Loucy (cell line): Measurements from ENCODE around the gene ADAR.

Experiments used
- H2AFZ ChIP-seq: fragments of 200-600 bp; sonication (generic); 2 replicates; pipeline ENCODE4 v1.6.0; 2016; ENCODE audit warnings: antibody characterized with exemption, mild to moderate bottlenecking, low read length, moderate library complexity
- H3F3A ChIP-seq: fragments of 200-600 bp; 2 replicates; pipeline ENCODE4 v1.6.0; 2016; ENCODE audit warnings: antibody characterized with exemption, low read depth, mild to moderate bottlenecking
- H3K27me3 ChIP-seq: fragments of 200-600 bp; sonication (generic); 2 replicates; pipeline ENCODE4 v1.6.1; 2014; ENCODE audit warnings: low read length, mild to moderate bottlenecking; ENCODE audit not compliant: insufficient read depth, poor library complexity, severe bottlenecking
- H3K36me3 ChIP-seq: fragments of 200-600 bp; sonication (generic); 2 replicates; pipeline ENCODE4 v1.6.1; 2016; ENCODE audit warnings: low read length; ENCODE audit not compliant: insufficient read depth
- H3K4me1 ChIP-seq: fragments of 200-600 bp; sonication (generic); 2 replicates; pipeline ENCODE4 v1.5.1; 2014; ENCODE audit warnings: low read length, mild to moderate bottlenecking; ENCODE audit not compliant: insufficient read depth, poor library complexity, severe bottlenecking
- H3K4me2 ChIP-seq: fragments of 200-600 bp; sonication (generic); 2 replicates; pipeline ENCODE4 v1.6.0; 2014; ENCODE audit warnings: antibody characterized with exemption, low read length, low read depth, mild to moderate bottlenecking; ENCODE audit not compliant: poor library complexity, severe bottlenecking
- H3K4me3 ChIP-seq: fragments of 200-600 bp; sonication (generic); 2 replicates; pipeline ENCODE4 v1.5.1; 2014; ENCODE audit warnings: low read length, mild to moderate bottlenecking, mixed read lengths; ENCODE audit not compliant: poor library complexity, severe bottlenecking
- H3K79me2 ChIP-seq: fragments of 200-600 bp; sonication (generic); 2 replicates; pipeline ENCODE4 v1.6.1; 2014; ENCODE audit warnings: low read length; ENCODE audit not compliant: insufficient read depth
- H3K9ac ChIP-seq: fragments of 200-600 bp; sonication (generic); 2 replicates; pipeline ENCODE4 v1.6.0; 2014; ENCODE audit warnings: mild to moderate bottlenecking, low read depth, low read length, moderate library complexity; ENCODE audit not compliant: poor library complexity, severe bottlenecking
- H3K9me2 ChIP-seq: fragments of 200-600 bp; sonication (generic); replicated peaks from 2 replicates; pipeline ENCODE4 v1.6.1; 2016; ENCODE audit warnings: low read depth, low read length, mixed read lengths
- H3K9me3 ChIP-seq: fragments of 200-600 bp; sonication (generic); 2 replicates; pipeline ENCODE4 v1.6.1; 2014; ENCODE audit warnings: mild to moderate bottlenecking, antibody characterized with exemption, low read length, low read depth; ENCODE audit not compliant: insufficient read depth
- H4K20me1 ChIP-seq: fragments of 200-600 bp; sonication (generic); 2 replicates; pipeline ENCODE4 v1.6.0; 2014; ENCODE audit warnings: antibody characterized with exemption, low read length, mild to moderate bottlenecking; ENCODE audit not compliant: insufficient read depth, poor library complexity, severe bottlenecking
- EZH2phosphoT487 ChIP-seq: fragments of 200-600 bp; IDR thresholded peaks from 2 replicates; pipeline ENCODE4 v1.6.1; 2018; ENCODE audit warnings: antibody characterized with exemption, mild to moderate bottlenecking, moderate library complexity, borderline replicate concordance
- TF ChIP-seq, protein P1 (sequence below): fragments of 200-600 bp; sonication (generic); conservative IDR thresholded peaks from 2 replicates; pipeline ENCODE4 v1.5.1; 2014; ENCODE audit warnings: mild to moderate bottlenecking, antibody characterized with exemption, low read length

Gene ADAR

DNA sequence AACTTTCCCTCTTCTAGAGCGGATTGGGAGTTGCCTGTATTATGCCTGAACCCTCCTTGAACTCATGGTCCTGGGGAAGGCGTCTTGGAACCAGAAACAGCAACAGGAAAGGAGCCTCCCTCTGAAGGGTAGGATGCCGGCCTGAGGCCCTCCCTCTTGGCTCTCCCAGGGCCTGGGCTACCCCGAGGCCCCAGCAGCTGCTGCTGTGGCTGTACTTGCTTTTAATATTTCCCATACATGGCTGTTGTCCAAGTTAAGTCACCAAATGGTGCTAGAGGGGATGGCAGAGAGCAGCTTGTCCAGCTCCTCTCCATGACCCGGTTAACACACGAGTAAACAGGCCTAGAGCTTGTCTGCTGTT, 29.9 kb downstream of the ADAR start:
- no peaks in the 10 kb centered on the region for H3K9me2 ChIP-seq
- H3K9ac ChIP-seq, result no peak overlapping the region
- no peak overlapping the region for H3K4me3 ChIP-seq
- H4K20me1 ChIP-seq, result no peaks in the 10 kb centered on the region
- no peak overlapping the region for H2AFZ ChIP-seq
- peaks cover 49% of the 10 kb centered on the region; the same call in 1 of the 2 replicates for H3K36me3 ChIP-seq
- no peaks in the 10 kb centered on the region for H3K79me2 ChIP-seq
- peaks cover 15% of the 10 kb centered on the region for H3K4me1 ChIP-seq
- no peaks in the 10 kb centered on the region for H3K27me3 ChIP-seq
- no peaks in the 10 kb centered on the region for H3K9me3 ChIP-seq
- H3K4me2 ChIP-seq, result no peak overlapping the region
- no peak for TF ChIP-seq EZH2phosphoT487
- TF ChIP-seq, protein P1, sequence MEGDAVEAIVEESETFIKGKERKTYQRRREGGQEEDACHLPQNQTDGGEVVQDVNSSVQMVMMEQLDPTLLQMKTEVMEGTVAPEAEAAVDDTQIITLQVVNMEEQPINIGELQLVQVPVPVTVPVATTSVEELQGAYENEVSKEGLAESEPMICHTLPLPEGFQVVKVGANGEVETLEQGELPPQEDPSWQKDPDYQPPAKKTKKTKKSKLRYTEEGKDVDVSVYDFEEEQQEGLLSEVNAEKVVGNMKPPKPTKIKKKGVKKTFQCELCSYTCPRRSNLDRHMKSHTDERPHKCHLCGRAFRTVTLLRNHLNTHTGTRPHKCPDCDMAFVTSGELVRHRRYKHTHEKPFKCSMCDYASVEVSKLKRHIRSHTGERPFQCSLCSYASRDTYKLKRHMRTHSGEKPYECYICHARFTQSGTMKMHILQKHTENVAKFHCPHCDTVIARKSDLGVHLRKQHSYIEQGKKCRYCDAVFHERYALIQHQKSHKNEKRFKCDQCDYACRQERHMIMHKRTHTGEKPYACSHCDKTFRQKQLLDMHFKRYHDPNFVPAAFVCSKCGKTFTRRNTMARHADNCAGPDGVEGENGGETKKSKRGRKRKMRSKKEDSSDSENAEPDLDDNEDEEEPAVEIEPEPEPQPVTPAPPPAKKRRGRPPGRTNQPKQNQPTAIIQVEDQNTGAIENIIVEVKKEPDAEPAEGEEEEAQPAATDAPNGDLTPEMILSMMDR, result no peak
- no peaks in the 10 kb centered on the region for H3F3A ChIP-seq

DNA sequence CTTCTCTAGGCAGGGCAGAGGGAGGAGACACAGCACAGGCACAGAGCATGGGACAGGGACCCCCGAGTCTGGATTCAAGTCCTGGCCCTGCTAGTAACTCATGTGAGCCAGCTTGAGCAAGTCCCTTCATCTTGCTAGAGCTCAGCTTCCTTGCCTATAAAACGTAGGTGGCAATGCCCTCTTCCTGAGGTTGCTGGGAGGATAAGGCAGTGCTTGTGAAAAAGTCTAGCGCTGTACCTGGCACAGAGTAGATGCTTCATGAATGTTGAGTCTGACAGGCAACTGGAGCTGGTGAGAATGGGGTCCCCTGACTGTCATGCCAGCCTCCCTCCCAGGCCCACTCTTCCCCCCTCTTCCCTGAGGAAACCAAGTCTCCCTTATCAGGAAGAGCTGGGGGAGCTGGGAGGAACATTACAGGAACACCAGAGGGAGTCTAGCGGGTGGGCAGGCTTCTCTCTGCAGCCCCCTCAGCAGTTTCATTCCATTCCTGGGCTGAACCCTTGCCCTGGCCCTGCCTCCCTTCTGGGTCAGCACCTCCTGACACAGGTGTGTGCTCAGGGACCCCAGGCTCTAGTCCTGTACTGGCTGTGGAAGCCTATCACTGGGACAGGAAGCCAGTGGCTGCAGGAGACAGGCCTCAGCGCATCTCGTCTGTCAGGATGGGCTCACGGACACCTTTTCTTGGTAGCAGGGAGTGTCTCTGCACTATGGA, 30.5 kb downstream of the ADAR start:
- Histone ChIP-seq H3K9ac (no peak overlapping the region), H3K79me2 (no peaks in the 10 kb centered on the region), H3F3A (no peaks in the 10 kb centered on the region), H2AFZ (no peak overlapping the region), H3K9me2 (no peaks in the 10 kb centered on the region), H3K27me3 (no peaks in the 10 kb centered on the region), H3K4me1 (peaks cover 15% of the 10 kb centered on the region), H3K4me3 (no peak overlapping the region), H4K20me1 (no peaks in the 10 kb centered on the region), H3K36me3 (peaks cover 44% of the 10 kb centered on the region; the same call in 1 of the 2 replicates), H3K4me2 (no peak overlapping the region), H3K9me3 (no peaks in the 10 kb centered on the region)
- TF ChIP-seq, protein P1, result no peak
- no peak for TF ChIP-seq EZH2phosphoT487

DNA sequence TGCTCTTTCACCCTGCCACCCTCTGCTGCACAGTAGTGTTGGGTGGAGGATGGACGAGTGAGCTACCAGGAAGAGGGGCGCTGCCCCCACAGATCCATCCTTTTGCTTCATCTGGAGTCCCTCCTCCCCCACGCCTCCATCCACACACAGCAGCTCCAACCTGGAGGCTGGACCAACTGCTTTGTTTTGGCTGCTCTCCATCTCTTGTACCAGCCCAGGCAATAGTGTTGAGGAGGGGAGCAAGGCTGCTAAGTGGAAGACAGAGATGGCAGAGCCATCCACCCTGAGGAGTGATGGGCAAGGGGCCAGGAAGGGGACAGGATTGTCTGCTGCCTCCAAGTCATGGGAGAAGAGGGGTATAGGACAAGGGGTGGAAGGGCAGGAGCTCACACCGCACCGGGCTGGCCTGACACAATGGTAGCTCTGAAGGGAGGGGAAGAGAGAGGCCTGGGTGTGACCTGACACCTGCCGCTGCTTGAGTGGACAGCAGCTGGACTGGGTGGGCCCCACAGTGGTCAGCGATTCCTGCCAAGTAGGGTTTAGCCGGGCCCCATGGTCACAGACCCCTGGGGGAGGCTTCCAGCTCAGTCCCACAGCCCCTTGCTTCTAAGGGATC, 31.9 kb downstream of the ADAR start:
- no peaks in the 10 kb centered on the region for H3K9me2 ChIP-seq
- H3K27me3 ChIP-seq, result no peaks in the 10 kb centered on the region
- H3K36me3 ChIP-seq, result peaks cover 31% of the 10 kb centered on the region; the same call in 1 of the 2 replicates
- no peaks in the 10 kb centered on the region for H3F3A ChIP-seq
- H3K4me2 ChIP-seq, result no peak overlapping the region
- no peak overlapping the region for H3K4me3 ChIP-seq
- H3K4me1 ChIP-seq, result peaks cover 15% of the 10 kb centered on the region
- no peaks in the 10 kb centered on the region for H3K79me2 ChIP-seq
- H3K9ac ChIP-seq, result no peak overlapping the region
- H3K9me3 ChIP-seq, result no peaks in the 10 kb centered on the region
- TF ChIP-seq, protein P1, result no peak
- TF ChIP-seq EZH2phosphoT487, result no peak
- no peaks in the 10 kb centered on the region for H4K20me1 ChIP-seq
- H2AFZ ChIP-seq, result no peak overlapping the region
